ENCODE measurements around the gene PPP1R3G.

Gene PPP1R3G

GRCh38 chr6:5046430-5046829, 38.7 kb upstream of the PPP1R3G start:
- no peak for DNase-seq
- H3K27ac Mint-ChIP-seq = no peak overlapping the region
- H3K9me3 Mint-ChIP-seq = peaks cover 34% of the 10 kb centered on the region
- H3K4me1 Mint-ChIP-seq = no peaks in the 10 kb centered on the region
- no peak for TF ChIP-seq CTCF (IDR thresholded peaks at IDR 0.05)
- peaks cover 23% of the 10 kb centered on the region for H3K36me3 Mint-ChIP-seq (ENCODE audit: low read depth)
- H3K27me3 Mint-ChIP-seq (ENCODE audit: low read depth, poor library complexity) = peaks cover 9% of the 10 kb centered on the region
- no peak overlapping the region for H3K4me3 Mint-ChIP-seq

GRCh38 chr6:5050009-5050408, 35.1 kb upstream of the PPP1R3G start:
- H3K27ac Mint-ChIP-seq = no peak overlapping the region
- TF ChIP-seq CTCF (IDR thresholded peaks at IDR 0.05) = no peak
- peaks cover 26% of the 10 kb centered on the region for H3K36me3 Mint-ChIP-seq (ENCODE audit: low read depth)

GRCh38 chr6:5051394-5051793, 33.7 kb upstream of the PPP1R3G start:
- peaks cover 11% of the 10 kb centered on the region for H3K27me3 Mint-ChIP-seq (ENCODE audit: low read depth, poor library complexity)
- H3K27ac Mint-ChIP-seq = no peak overlapping the region
- no peaks in the 10 kb centered on the region for H3K4me1 Mint-ChIP-seq
- no peak overlapping the region for H3K4me3 Mint-ChIP-seq
- no peak for TF ChIP-seq CTCF (IDR thresholded peaks at IDR 0.05)
- DNase-seq = no peak
- peaks cover 23% of the 10 kb centered on the region for H3K36me3 Mint-ChIP-seq (ENCODE audit: low read depth)
- peaks cover 46% of the 10 kb centered on the region for H3K9me3 Mint-ChIP-seq

More at GRCh38 chr6:5050009-5050408, 35.1 kb upstream of the PPP1R3G start:
- H3K9me3 Mint-ChIP-seq = peaks cover 46% of the 10 kb centered on the region
- no peaks in the 10 kb centered on the region for H3K4me1 Mint-ChIP-seq
- peaks cover 8% of the 10 kb centered on the region for H3K27me3 Mint-ChIP-seq (ENCODE audit: low read depth, poor library complexity)
- H3K4me3 Mint-ChIP-seq = no peak overlapping the region
- no peak for DNase-seq

- Mint-ChIP-seq H3K9me3 (peaks cover 43% of the 10 kb centered on the region), H3K27ac (no peak overlapping the region), H3K4me3 (no peak overlapping the region), H3K36me3 (ENCODE audit: low read depth) (peaks cover 23% of the 10 kb centered on the region), H3K4me1 (peaks cover under 1% of the 10 kb centered on the region), H3K27me3 (ENCODE audit: low read depth, poor library complexity) (peaks cover 11% of the 10 kb centered on the region)
- DNase-seq = no peak
- TF ChIP-seq CTCF (IDR thresholded peaks at IDR 0.05) = no peak
Measured at GRCh38 chr6:5053038-5053437, 32.1 kb upstream of the PPP1R3G start.

- peaks cover 18% of the 10 kb centered on the region for H3K36me3 Mint-ChIP-seq (ENCODE audit: low read depth)
- no peak overlapping the region for H3K4me3 Mint-ChIP-seq
- no peak for TF ChIP-seq CTCF (IDR thresholded peaks at IDR 0.05)
- no peak for DNase-seq
- H3K27ac Mint-ChIP-seq = no peak overlapping the region
- H3K9me3 Mint-ChIP-seq = peaks cover 37% of the 10 kb centered on the region
- H3K27me3 Mint-ChIP-seq (ENCODE audit: low read depth, poor library complexity) = peaks cover 8% of the 10 kb centered on the region
- H3K4me1 Mint-ChIP-seq = peaks cover 8% of the 10 kb centered on the region
Measured at GRCh38 chr6:5053864-5054244, 31.3 kb upstream of the PPP1R3G start.

GRCh38 chr6:5054245-5054873, 30.8 kb upstream of the PPP1R3G start:
- peaks cover 17% of the 10 kb centered on the region for H3K36me3 Mint-ChIP-seq (ENCODE audit: low read depth)
- DNase-seq = no peak
- no peak overlapping the region for H3K27ac Mint-ChIP-seq
- H3K4me3 Mint-ChIP-seq = no peak overlapping the region
- peaks cover 9% of the 10 kb centered on the region for H3K4me1 Mint-ChIP-seq
- H3K27me3 Mint-ChIP-seq (ENCODE audit: low read depth, poor library complexity) = peaks cover 11% of the 10 kb centered on the region
- no peak for TF ChIP-seq CTCF (IDR thresholded peaks at IDR 0.05)
- H3K9me3 Mint-ChIP-seq = peaks cover 32% of the 10 kb centered on the region

Measured in nephron progenitor cell (in vitro differentiated cells).